HG03095 (cell line): Measurements from ENCODE around the gene VMP1.

Experiments used
- ATAC-seq: cut with Tn5 transposase; IDR thresholded peaks from one replicate; pipeline ENCODE4 v1.9.1; 2021; ENCODE audit warnings: moderate library complexity; ENCODE audit not compliant: unreplicated experiment

VMP1 gene

GRCh38 chr17:59707971-59708430, 547 bp downstream of the VMP1 start:
- no peak for ATAC-seq

- ATAC-seq = no peak
Measured at GRCh38 chr17:59711936-59712335, 4.5 kb downstream of the VMP1 start.

- ATAC-seq = no peak
Measured at GRCh38 chr17:59712862-59713261, 5.4 kb downstream of the VMP1 start.

- ATAC-seq = no peak
Measured at GRCh38 chr17:59714255-59714654, 6.8 kb downstream of the VMP1 start.

GRCh38 chr17:59716427-59716826, 9.0 kb downstream of the VMP1 start:
- no peak for ATAC-seq

- no peak for ATAC-seq
Measured at GRCh38 chr17:59719526-59719925, 12.1 kb downstream of the VMP1 start.

GRCh38 chr17:59722623-59723022, 15.2 kb downstream of the VMP1 start:
- no peak for ATAC-seq

GRCh38 chr17:59723041-59723440, 15.6 kb downstream of the VMP1 start:
- ATAC-seq = no peak

- no peak for ATAC-seq
Measured at GRCh38 chr17:59723607-59724006, 16.2 kb downstream of the VMP1 start.

GRCh38 chr17:59725691-59726090, 18.2 kb downstream of the VMP1 start:
- no peak for ATAC-seq

GRCh38 chr17:59727817-59728533, 20.5 kb downstream of the VMP1 start:
- no peak for ATAC-seq

- no peak for ATAC-seq
Measured at GRCh38 chr17:59730268-59730834, 22.9 kb downstream of the VMP1 start.

GRCh38 chr17:59733697-59734096, 26.2 kb downstream of the VMP1 start:
- no peak for ATAC-seq

GRCh38 chr17:59734226-59734625, 26.8 kb downstream of the VMP1 start:
- ATAC-seq = no peak

- ATAC-seq = no peak
Measured at GRCh38 chr17:59737324-59737723, 29.9 kb downstream of the VMP1 start.

GRCh38 chr17:59743842-59744241, 36.4 kb downstream of the VMP1 start:
- ATAC-seq = no peak

GRCh38 chr17:59745040-59745439, 37.6 kb downstream of the VMP1 start:
- no peak for ATAC-seq

GRCh38 chr17:59746849-59747445, 39.5 kb downstream of the VMP1 start:
- no peak for ATAC-seq

GRCh38 chr17:59748591-59748990, 41.1 kb downstream of the VMP1 start:
- no peak for ATAC-seq

GRCh38 chr17:59751955-59752413, 44.5 kb downstream of the VMP1 start:
- ATAC-seq = peak; percentile 59

- no peak for ATAC-seq
Measured at GRCh38 chr17:59752446-59752845, 45.0 kb downstream of the VMP1 start.

- no peak for ATAC-seq
Measured at GRCh38 chr17:59752922-59753321, 45.5 kb downstream of the VMP1 start.
